ENCODE data around the gene LCE1D.

DNA sequence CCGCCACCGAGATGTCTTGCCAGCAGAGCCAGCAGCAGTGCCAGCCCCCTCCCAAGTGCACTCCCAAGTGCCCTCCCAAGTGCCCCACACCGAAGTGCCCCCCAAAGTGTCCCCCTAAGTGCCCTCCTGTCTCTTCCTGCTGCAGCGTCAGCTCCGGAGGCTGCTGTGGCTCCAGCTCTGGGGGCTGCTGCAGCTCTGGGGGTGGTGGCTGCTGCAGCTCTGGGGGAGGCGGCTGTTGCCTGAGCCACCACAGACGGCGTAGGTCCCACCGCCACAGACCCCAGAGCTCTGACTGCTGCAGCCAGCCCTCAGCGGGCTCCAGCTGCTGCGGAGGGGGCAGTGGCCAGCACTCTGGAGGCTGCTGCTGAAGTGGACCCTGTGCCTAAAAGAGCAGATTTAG is 20.2 kb upstream of the LCE1D start:
- TF ChIP-seq, protein P1, sequence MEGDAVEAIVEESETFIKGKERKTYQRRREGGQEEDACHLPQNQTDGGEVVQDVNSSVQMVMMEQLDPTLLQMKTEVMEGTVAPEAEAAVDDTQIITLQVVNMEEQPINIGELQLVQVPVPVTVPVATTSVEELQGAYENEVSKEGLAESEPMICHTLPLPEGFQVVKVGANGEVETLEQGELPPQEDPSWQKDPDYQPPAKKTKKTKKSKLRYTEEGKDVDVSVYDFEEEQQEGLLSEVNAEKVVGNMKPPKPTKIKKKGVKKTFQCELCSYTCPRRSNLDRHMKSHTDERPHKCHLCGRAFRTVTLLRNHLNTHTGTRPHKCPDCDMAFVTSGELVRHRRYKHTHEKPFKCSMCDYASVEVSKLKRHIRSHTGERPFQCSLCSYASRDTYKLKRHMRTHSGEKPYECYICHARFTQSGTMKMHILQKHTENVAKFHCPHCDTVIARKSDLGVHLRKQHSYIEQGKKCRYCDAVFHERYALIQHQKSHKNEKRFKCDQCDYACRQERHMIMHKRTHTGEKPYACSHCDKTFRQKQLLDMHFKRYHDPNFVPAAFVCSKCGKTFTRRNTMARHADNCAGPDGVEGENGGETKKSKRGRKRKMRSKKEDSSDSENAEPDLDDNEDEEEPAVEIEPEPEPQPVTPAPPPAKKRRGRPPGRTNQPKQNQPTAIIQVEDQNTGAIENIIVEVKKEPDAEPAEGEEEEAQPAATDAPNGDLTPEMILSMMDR (IDR thresholded peaks at IDR 0.05) = no peak
- TF ChIP-seq EP300 (IDR thresholded peaks at IDR 0.05) = no peak
